ENCODE measurements around the gene SKIDA1.

DNA sequence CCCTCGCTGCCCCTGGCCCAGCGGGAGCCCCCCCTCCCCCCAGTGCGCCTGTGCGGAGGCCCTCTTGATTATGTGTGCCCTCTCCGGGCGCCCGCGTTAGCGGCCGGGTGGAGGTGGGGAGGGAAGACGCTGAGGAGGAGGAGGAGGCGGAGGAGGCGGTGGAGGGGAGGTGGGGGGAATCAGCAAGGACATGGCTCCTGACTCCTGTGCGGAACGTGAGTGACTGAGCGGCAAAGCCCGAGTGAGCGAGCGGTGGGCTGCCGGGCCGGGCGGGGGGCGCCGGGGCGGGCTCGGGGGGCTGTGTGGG lies 8.8 kb upstream of the SKIDA1 start:
- TF ChIP-seq FOXM1 (IDR thresholded peaks at IDR 0.05; ENCODE audit: borderline replicate concordance) (no peak), BHLHE40 (IDR thresholded peaks at IDR 0.05; ENCODE audit: borderline replicate concordance) (no peak), TARDBP (IDR thresholded peaks at IDR 0.05) (no peak), HDGF (IDR thresholded peaks at IDR 0.05; ENCODE audit: borderline replicate concordance) (no peak), LEF1 (IDR thresholded peaks at IDR 0.05; ENCODE audit: borderline replicate concordance) (no peak), ARNT (IDR thresholded peaks at IDR 0.05) (no peak), FOXK2 (IDR thresholded peaks at IDR 0.05) (no peak), NFRKB (IDR thresholded peaks at IDR 0.05) (no peak), ELF4 (IDR thresholded peaks at IDR 0.05) (no peak), ZNF384 (IDR thresholded peaks at IDR 0.05) (no peak), L3MBTL2 (conservative IDR thresholded peaks at IDR 0.05) (no peak), SUZ12 (IDR thresholded peaks at IDR 0.05) (no peak), SP1 (IDR thresholded peaks at IDR 0.05) (no peak)

Measured in HEK293T (cell line).